Activated effector memory CD4-positive, alpha-beta T cell treated with anti-CD3 and anti-CD28 coated beads, Interleukin-2, amount 50 U/mL, for 16 hours (primary cell): ENCODE results near the gene HFM1.

Experiments
- DNase-seq: peaks from one replicate; pipeline ENCODE4 v3.0.0-alpha.2; 2020

The HFM1 gene

GRCh38 chr1:91244737-91245136, 159.9 kb downstream of the HFM1 start:
- no peak for DNase-seq

GRCh38 chr1:91243171-91243570, 161.5 kb downstream of the HFM1 start:
- DNase-seq = no peak

- DNase-seq = no peak
Measured at GRCh38 chr1:91234181-91234580, 170.5 kb downstream of the HFM1 start.

GRCh38 chr1:91226741-91227140, 177.9 kb downstream of the HFM1 start:
- DNase-seq = no peak

- DNase-seq = no peak
Measured at GRCh38 chr1:91224878-91225277, 179.8 kb downstream of the HFM1 start.

GRCh38 chr1:91221017-91221416, 183.6 kb downstream of the HFM1 start:
- no peak for DNase-seq

GRCh38 chr1:91217911-91218310, 186.7 kb downstream of the HFM1 start:
- DNase-seq = no peak
